ENCODE data around the gene WDFY2.

The WDFY2 gene

DNA sequence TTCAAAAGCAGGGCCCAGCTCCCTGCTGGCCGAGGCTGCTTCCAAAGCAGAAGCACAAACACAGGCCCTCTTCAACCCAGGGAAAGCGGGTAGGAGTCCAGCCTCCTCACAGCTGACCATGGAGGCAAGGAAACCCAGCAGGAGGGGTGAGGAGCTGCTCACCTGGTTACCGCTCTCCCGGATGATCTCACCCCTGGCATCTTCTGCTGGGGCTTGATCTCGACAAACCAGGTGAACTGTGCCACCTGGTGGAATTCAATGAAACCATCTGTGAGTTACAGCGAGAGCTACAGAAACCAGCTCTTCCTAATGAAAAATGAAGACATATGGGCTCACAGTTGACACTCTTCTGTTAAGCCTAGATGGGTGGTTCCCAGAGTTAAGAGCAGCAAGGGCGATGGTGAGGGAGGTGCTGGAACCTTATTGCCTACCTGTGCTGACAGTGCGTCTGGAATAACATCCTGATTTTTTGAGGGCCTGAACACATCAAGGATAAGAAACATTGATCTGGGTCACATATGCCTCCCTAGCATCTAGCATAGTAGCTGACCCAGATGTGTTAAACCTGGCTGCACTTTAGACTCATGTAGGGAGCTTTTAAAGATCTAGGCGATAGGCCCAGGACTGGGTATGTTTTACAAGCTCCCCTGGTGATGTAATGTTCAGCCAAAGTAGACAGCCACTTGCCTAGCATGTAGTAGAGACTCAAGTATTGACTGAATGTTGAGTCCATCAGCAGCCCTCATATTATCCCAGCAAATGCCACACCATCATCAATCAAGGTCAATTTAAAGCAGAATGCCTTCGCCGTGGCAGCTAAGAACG lies 213.6 kb downstream of the WDFY2 start:
- H3K4me3 ChIP-seq (ENCODE audit: low read depth, low read length), result no peak overlapping the region
- TF ChIP-seq POLR2A (IDR thresholded peaks at IDR 0.05; ENCODE audit: extremely low read depth, insufficient read length) (no peak), MYC (IDR thresholded peaks at IDR 0.05; ENCODE audit: low read depth, low read length) (no peak)
- TF ChIP-seq, protein P1, sequence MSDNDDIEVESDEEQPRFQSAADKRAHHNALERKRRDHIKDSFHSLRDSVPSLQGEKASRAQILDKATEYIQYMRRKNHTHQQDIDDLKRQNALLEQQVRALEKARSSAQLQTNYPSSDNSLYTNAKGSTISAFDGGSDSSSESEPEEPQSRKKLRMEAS (IDR thresholded peaks at IDR 0.05; ENCODE audit: low read depth, low read length), result 0 out of 2 replicates have a peak, but pooled peaks have one; percentile 23
- TF ChIP-seq, protein P2, sequence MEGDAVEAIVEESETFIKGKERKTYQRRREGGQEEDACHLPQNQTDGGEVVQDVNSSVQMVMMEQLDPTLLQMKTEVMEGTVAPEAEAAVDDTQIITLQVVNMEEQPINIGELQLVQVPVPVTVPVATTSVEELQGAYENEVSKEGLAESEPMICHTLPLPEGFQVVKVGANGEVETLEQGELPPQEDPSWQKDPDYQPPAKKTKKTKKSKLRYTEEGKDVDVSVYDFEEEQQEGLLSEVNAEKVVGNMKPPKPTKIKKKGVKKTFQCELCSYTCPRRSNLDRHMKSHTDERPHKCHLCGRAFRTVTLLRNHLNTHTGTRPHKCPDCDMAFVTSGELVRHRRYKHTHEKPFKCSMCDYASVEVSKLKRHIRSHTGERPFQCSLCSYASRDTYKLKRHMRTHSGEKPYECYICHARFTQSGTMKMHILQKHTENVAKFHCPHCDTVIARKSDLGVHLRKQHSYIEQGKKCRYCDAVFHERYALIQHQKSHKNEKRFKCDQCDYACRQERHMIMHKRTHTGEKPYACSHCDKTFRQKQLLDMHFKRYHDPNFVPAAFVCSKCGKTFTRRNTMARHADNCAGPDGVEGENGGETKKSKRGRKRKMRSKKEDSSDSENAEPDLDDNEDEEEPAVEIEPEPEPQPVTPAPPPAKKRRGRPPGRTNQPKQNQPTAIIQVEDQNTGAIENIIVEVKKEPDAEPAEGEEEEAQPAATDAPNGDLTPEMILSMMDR (IDR thresholded peaks at IDR 0.05; ENCODE audit: low read depth, low read length), result peak; percentile 34
- peak; percentile 73 for DNase-seq (ENCODE audit: low read depth)

DNA sequence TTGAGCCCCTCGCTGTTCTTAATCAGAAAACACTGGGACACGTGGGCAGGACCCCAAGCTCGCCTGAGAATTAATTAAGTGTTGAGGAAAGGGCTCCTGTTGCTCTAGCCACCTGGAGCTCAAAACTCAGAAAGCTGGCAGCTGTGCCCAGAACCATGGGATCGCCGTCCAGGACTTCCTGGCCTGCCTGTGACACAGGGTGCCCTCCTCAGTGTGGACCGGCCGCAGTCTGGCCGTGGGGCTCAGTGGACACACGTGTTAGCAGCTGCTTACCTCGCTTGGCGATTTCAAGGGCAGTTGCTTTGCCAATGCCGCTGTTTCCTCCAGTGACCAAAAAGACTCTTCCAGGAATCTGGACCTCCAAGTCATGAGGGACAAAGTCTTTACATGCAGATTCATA lies 215.0 kb downstream of the WDFY2 start:
- H3K4me3 ChIP-seq (ENCODE audit: low read depth, low read length), result no peak overlapping the region
- TF ChIP-seq POLR2A (IDR thresholded peaks at IDR 0.05; ENCODE audit: extremely low read depth, insufficient read length) (no peak), MYC (IDR thresholded peaks at IDR 0.05; ENCODE audit: low read depth, low read length) (no peak)
- TF ChIP-seq, protein P1 (IDR thresholded peaks at IDR 0.05; ENCODE audit: low read depth, low read length), result no peak
- TF ChIP-seq, protein P2 (IDR thresholded peaks at IDR 0.05; ENCODE audit: low read depth, low read length), result no peak
- no peak for DNase-seq (ENCODE audit: low read depth)

DNA sequence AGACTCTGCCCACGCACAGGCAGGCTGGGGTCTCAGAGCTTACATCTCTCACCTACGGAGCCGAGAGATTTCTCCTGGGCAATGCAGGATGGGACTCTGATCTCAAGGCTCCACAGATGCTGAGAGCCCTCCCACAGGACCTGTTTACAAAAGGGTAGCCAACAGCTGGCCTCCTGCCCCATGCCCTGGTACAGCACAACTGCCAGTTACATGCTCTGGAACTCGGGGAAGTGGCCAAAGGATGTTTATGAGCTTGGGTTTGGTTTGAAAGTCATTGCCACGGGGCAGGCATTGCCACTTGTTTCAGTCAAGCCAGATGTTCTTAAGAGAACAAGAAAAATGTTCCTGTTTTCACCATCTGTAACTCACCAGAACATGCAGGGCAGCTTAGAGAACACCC lies 216.2 kb downstream of the WDFY2 start:
- DNase-seq (ENCODE audit: low read depth), result no peak
- TF ChIP-seq MYC (IDR thresholded peaks at IDR 0.05; ENCODE audit: low read depth, low read length) (no peak), POLR2A (IDR thresholded peaks at IDR 0.05; ENCODE audit: extremely low read depth, insufficient read length) (no peak)
- no peak overlapping the region for H3K4me3 ChIP-seq (ENCODE audit: low read depth, low read length)

- DNase-seq (ENCODE audit: low read depth), result no peak
- TF ChIP-seq, protein P2 (IDR thresholded peaks at IDR 0.05; ENCODE audit: low read depth, low read length), result no peak
- no peak for TF ChIP-seq MYC (IDR thresholded peaks at IDR 0.05; ENCODE audit: low read depth, low read length)
- no peak for TF ChIP-seq POLR2A (IDR thresholded peaks at IDR 0.05; ENCODE audit: extremely low read depth, insufficient read length)
- TF ChIP-seq, protein P1 (IDR thresholded peaks at IDR 0.05; ENCODE audit: low read depth, low read length), result no peak
- no peak overlapping the region for H3K4me3 ChIP-seq (ENCODE audit: low read depth, low read length)
Observed at GRCh38 chr13:51801631-51802099, 217.4 kb downstream of the WDFY2 start.

DNA sequence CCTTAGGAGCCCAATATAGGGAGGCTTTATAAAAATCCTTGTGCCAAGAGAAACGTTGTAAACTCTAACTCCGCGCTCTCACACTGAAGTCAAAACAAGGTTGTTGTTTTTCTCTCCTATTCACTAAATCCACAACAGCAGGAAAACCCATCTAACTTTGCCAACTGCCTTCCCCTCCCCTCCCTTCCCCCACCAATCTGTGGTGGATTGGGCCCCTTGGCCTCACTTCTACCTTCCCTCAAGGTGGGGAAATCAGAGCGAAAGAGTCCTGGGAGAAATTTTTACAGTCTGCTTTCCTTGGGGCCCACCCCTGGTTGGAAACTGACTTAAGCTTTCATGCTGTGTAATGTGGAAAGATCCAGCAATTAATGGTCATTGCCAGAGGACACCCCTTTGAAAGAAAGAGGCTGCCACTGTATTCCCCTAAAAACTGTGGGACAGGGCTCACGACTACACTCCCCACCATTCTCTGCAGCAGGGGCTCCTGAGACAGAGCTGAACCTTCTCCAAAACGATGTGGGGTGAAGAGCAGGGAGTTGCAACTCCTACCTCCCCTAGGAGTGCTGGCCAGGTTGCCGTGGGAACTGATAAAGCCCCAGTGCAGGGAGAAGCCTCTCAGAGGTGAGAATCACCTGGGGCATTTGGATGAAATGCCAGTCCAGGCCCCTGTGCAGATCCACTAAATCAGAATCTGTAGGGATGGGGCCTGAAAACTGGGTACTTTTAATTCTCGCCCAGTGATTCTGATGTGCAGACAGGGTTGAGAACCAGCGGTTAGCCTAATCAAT lies 218.6 kb downstream of the WDFY2 start:
- DNase-seq (ENCODE audit: low read depth), result no peak
- TF ChIP-seq MYC (IDR thresholded peaks at IDR 0.05; ENCODE audit: low read depth, low read length) (no peak), POLR2A (IDR thresholded peaks at IDR 0.05; ENCODE audit: extremely low read depth, insufficient read length) (no peak)
- TF ChIP-seq, protein P1 (IDR thresholded peaks at IDR 0.05; ENCODE audit: low read depth, low read length), result no peak
- TF ChIP-seq, protein P2 (IDR thresholded peaks at IDR 0.05; ENCODE audit: low read depth, low read length), result no peak
- H3K4me3 ChIP-seq (ENCODE audit: low read depth, low read length), result peak overlapping the region; percentile 65

Measured in NB4 (cell line).